Activated CD4-positive, alpha-beta memory T cell treated with anti-CD3 and anti-CD28 coated beads, Interleukin-2, amount 10 ng/mL, durations not matched to agents 7 days and 5 days (primary cell): ENCODE data around the gene BAZ2B. TPM values are rescaled to one million over a fixed set of nuclear protein-coding genes. Genes with fewer than 3 reads are reported as not detected.

ENCODE experiments used
- CTCF ChIA-PET: fragments of 350-600 bp; sonication (Branson Sonifier 250); formaldehyde crosslinking; loops from one replicate; lab custom pipeline; 2021; ENCODE audit warnings: antibody characterized with exemption, inconsistent platforms; lab: Charles Lee
- POLR2A ChIA-PET: fragments of 350-600 bp; sonication (Branson Sonifier 250); formaldehyde crosslinking; loops from one replicate; lab custom pipeline; 2021; ENCODE audit warnings: antibody characterized with exemption; lab: Charles Lee
- DNase-seq: peaks from one replicate; pipeline ENCODE4 v3.0.0-alpha.2; 2020
- H3K27ac Mint-ChIP-seq: one replicate; pipeline ENCODE4 v1.8.0; 2021; ENCODE audit warnings: mild to moderate bottlenecking, mixed read lengths
- H3K27me3 Mint-ChIP-seq: one replicate; pipeline ENCODE4 v1.8.0; 2021; ENCODE audit warnings: mixed read lengths
- H3K36me3 Mint-ChIP-seq: one replicate; pipeline ENCODE4 v1.8.0; 2021; ENCODE audit warnings: low read depth, mixed read lengths
- H3K4me1 Mint-ChIP-seq: one replicate; pipeline ENCODE4 v1.8.0; 2021; ENCODE audit warnings: mixed read lengths
- H3K4me3 Mint-ChIP-seq: one replicate; pipeline ENCODE4 v1.8.0; 2021; ENCODE audit warnings: mild to moderate bottlenecking, mixed read lengths
- H3K9me3 Mint-ChIP-seq: one replicate; pipeline ENCODE4 v1.8.0; 2021; ENCODE audit warnings: mixed read lengths
- total RNA-seq, 2 experiments: library from RNA; stranded (reverse); gene quantifications; one replicate each; pipeline ENCODE4 v1.2.3, GENCODE V29; 2021

BAZ2B gene
- total RNA-seq, 2 experiments from 2014 or later: 8.5 to 9.8 TPM

DNA sequence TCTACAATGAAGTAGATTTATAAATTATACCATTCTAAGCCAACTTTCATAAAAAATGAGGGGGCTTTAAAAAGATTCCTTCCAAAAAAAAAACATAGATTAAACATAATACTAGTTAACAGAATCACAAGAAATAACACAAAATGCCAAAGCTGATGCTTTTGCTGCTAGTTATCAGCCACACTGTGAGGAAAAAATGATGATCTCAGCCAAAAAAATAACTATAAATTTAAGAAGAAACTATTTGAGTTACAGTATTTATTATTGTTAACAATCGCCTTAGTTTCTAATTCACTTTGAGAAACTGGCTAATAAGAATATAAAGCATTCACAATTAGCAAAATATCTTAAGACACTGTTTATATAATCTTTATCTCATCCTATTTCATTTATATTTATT, 27.1 kb downstream of the BAZ2B start:
- no peaks in the 10 kb centered on the region for H3K4me1 Mint-ChIP-seq
- ChIA-PET CTCF (no interaction called here), POLR2A (no interaction called here)

DNA sequence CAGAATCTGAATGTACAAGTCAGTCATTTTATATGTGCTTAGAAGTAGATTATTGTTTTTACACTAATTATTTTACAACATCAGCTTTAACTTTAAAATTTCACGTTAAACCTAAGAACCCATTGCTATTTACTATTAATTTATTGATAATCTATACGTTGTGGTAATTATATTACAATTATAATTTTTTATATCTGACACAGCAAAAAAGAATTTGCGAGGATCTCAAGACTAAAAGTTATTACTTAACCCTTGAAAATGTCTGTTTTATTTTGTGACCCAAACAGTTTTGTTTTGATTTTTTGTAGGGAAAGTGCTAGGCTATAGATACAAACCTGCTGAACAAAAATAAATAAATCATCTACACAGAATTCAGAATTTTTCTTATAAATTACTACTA, 30.3 kb downstream of the BAZ2B start:
- H3K9me3 Mint-ChIP-seq: no peaks in the 10 kb centered on the region
- H3K27me3 Mint-ChIP-seq: no peaks in the 10 kb centered on the region
- H3K27ac Mint-ChIP-seq: no peak overlapping the region
- no peak overlapping the region for H3K4me3 Mint-ChIP-seq
- no peak for DNase-seq
- CTCF ChIA-PET: no interaction called here
- H3K4me1 Mint-ChIP-seq: no peaks in the 10 kb centered on the region
- no peaks in the 10 kb centered on the region for H3K36me3 Mint-ChIP-seq
- POLR2A ChIA-PET: no interaction called here

More for the DNA sequence above, 27.1 kb downstream of the BAZ2B start:
- Mint-ChIP-seq H3K4me3 (no peak overlapping the region), H3K9me3 (no peaks in the 10 kb centered on the region), H3K27ac (no peak overlapping the region), H3K36me3 (no peaks in the 10 kb centered on the region), H3K27me3 (no peaks in the 10 kb centered on the region)
- no peak for DNase-seq

- no peaks in the 10 kb centered on the region for H3K4me1 Mint-ChIP-seq
- DNase-seq: no peak
- CTCF ChIA-PET: no interaction called here
- no peak overlapping the region for H3K27ac Mint-ChIP-seq
- no peaks in the 10 kb centered on the region for H3K9me3 Mint-ChIP-seq
- POLR2A ChIA-PET: no interaction called here
- H3K36me3 Mint-ChIP-seq: no peaks in the 10 kb centered on the region
- no peaks in the 10 kb centered on the region for H3K27me3 Mint-ChIP-seq
- H3K4me3 Mint-ChIP-seq: no peak overlapping the region
Observed at GRCh38 chr2:159585622-159586021, 30.7 kb downstream of the BAZ2B start.

GRCh38 chr2:159584796-159585195, 31.6 kb downstream of the BAZ2B start:
- no peak overlapping the region for H3K27ac Mint-ChIP-seq
- no peaks in the 10 kb centered on the region for H3K36me3 Mint-ChIP-seq
- ChIA-PET POLR2A (no interaction called here), CTCF (no interaction called here)
- no peaks in the 10 kb centered on the region for H3K27me3 Mint-ChIP-seq
- no peaks in the 10 kb centered on the region for H3K4me1 Mint-ChIP-seq
- no peak for DNase-seq
- H3K9me3 Mint-ChIP-seq: peaks cover 3% of the 10 kb centered on the region
- no peak overlapping the region for H3K4me3 Mint-ChIP-seq

GRCh38 chr2:159573846-159574606, 42.3 kb downstream of the BAZ2B start:
- Mint-ChIP-seq H3K27me3 (no peaks in the 10 kb centered on the region), H3K27ac (no peak overlapping the region), H3K4me3 (no peak overlapping the region), H3K9me3 (peaks cover 6% of the 10 kb centered on the region), H3K4me1 (no peaks in the 10 kb centered on the region), H3K36me3 (no peaks in the 10 kb centered on the region)
- ChIA-PET POLR2A (no interaction called here), CTCF (no interaction called here)
- no peak for DNase-seq

GRCh38 chr2:159573294-159573693, 43.1 kb downstream of the BAZ2B start:
- Mint-ChIP-seq H3K9me3 (peaks cover 6% of the 10 kb centered on the region), H3K36me3 (no peaks in the 10 kb centered on the region), H3K27ac (no peak overlapping the region), H3K4me3 (no peak overlapping the region), H3K4me1 (no peaks in the 10 kb centered on the region), H3K27me3 (no peaks in the 10 kb centered on the region)
- POLR2A ChIA-PET: no interaction called here
- DNase-seq: no peak
- CTCF ChIA-PET: no interaction called here

DNA sequence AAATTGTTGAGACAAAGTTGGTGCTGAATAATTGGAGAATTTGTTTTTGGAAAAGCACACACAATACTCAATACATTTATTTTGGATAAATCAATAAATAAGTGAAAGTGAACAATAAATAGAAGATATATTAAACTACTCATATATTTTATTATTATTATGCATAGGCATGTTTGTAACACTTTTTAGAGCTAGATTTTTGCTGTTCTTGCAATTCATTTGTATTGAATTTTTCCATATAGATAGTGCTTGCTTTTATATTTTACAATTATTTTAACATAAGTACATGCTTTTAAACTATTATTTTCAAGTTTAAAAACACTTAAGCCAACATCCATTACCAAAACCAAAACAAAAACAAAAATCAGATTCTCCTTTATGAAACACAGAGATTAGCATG, 43.9 kb downstream of the BAZ2B start:
- no peaks in the 10 kb centered on the region for H3K27me3 Mint-ChIP-seq
- no peaks in the 10 kb centered on the region for H3K36me3 Mint-ChIP-seq
- ChIA-PET CTCF (no interaction called here), POLR2A (no interaction called here)
- H3K9me3 Mint-ChIP-seq: peaks cover 6% of the 10 kb centered on the region
- H3K4me1 Mint-ChIP-seq: no peaks in the 10 kb centered on the region
- DNase-seq: no peak
- no peak overlapping the region for H3K4me3 Mint-ChIP-seq
- no peak overlapping the region for H3K27ac Mint-ChIP-seq

GRCh38 chr2:159571540-159572260, 44.6 kb downstream of the BAZ2B start:
- peaks cover 6% of the 10 kb centered on the region for H3K9me3 Mint-ChIP-seq
- H3K27me3 Mint-ChIP-seq: no peaks in the 10 kb centered on the region
- DNase-seq: no peak
- H3K4me1 Mint-ChIP-seq: no peaks in the 10 kb centered on the region
- CTCF ChIA-PET: no interaction called here
- H3K36me3 Mint-ChIP-seq: no peaks in the 10 kb centered on the region
- H3K4me3 Mint-ChIP-seq: no peak overlapping the region
- POLR2A ChIA-PET: no interaction called here
- H3K27ac Mint-ChIP-seq: no peak overlapping the region

- H3K36me3 Mint-ChIP-seq: no peaks in the 10 kb centered on the region
- CTCF ChIA-PET: no interaction called here
- H3K9me3 Mint-ChIP-seq: peaks cover 4% of the 10 kb centered on the region
- no peaks in the 10 kb centered on the region for H3K27me3 Mint-ChIP-seq
- H3K4me3 Mint-ChIP-seq: no peak overlapping the region
- no peaks in the 10 kb centered on the region for H3K4me1 Mint-ChIP-seq
- POLR2A ChIA-PET: no interaction called here
- H3K27ac Mint-ChIP-seq: no peak overlapping the region
- no peak for DNase-seq
Observed at GRCh38 chr2:159564081-159564480, 52.3 kb downstream of the BAZ2B start.

DNA sequence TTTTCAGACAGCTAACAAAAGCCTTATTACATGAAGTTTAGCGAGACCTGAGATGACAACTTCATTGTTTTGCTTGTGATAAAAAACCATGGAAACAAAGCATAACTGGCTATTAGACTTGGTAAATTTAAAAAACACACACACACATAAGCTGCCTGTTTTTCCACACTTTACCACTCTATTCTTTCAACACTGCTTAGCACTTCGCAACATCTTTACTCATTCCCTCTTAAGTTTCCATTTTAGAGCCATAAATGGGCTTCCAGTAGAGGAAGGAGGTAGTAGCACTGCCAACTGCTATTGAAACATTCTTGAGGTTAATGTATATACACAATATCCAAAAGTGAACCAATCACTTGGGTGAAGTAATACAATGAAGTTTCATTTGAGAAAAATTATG, 54.1 kb downstream of the BAZ2B start:
- H3K4me3 Mint-ChIP-seq: no peak overlapping the region
- no peak overlapping the region for H3K27ac Mint-ChIP-seq
- peaks cover 4% of the 10 kb centered on the region for H3K9me3 Mint-ChIP-seq
- H3K27me3 Mint-ChIP-seq: no peaks in the 10 kb centered on the region
- ChIA-PET CTCF (no interaction called here), POLR2A (no interaction called here)
- no peak for DNase-seq
- H3K36me3 Mint-ChIP-seq: no peaks in the 10 kb centered on the region
- H3K4me1 Mint-ChIP-seq: no peaks in the 10 kb centered on the region

DNA sequence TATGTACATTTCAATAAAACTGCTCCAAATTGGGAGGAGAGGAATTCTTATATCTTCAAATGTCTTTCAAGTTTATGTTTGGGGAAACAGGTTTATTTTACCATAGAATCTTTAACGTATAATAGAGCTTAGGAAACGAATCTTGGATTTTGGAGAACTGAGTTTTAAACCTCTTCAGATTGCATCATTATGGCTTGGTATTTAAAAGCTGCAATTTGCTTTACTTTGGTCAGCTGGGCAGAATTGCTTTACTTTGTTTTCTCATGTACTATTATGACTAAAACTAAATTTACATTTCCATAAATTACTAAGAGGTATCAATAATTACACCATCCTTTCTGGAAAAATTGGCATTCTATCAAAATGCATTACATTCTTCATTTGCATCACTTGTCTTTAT, 54.6 kb downstream of the BAZ2B start:
- ChIA-PET POLR2A (no interaction called here), CTCF (no interaction called here)
- no peak overlapping the region for H3K27ac Mint-ChIP-seq
- DNase-seq: no peak
- H3K4me1 Mint-ChIP-seq: no peaks in the 10 kb centered on the region
- no peaks in the 10 kb centered on the region for H3K36me3 Mint-ChIP-seq
- no peaks in the 10 kb centered on the region for H3K27me3 Mint-ChIP-seq
- H3K9me3 Mint-ChIP-seq: peaks cover 4% of the 10 kb centered on the region
- no peak overlapping the region for H3K4me3 Mint-ChIP-seq

- ChIA-PET CTCF (no interaction called here), POLR2A (no interaction called here)
- Mint-ChIP-seq H3K4me1 (no peaks in the 10 kb centered on the region), H3K27ac (no peak overlapping the region), H3K36me3 (no peaks in the 10 kb centered on the region), H3K27me3 (no peaks in the 10 kb centered on the region), H3K4me3 (no peak overlapping the region), H3K9me3 (peaks cover 4% of the 10 kb centered on the region)
- no peak for DNase-seq
Observed at GRCh38 chr2:159561242-159561641, 55.1 kb downstream of the BAZ2B start.

DNA sequence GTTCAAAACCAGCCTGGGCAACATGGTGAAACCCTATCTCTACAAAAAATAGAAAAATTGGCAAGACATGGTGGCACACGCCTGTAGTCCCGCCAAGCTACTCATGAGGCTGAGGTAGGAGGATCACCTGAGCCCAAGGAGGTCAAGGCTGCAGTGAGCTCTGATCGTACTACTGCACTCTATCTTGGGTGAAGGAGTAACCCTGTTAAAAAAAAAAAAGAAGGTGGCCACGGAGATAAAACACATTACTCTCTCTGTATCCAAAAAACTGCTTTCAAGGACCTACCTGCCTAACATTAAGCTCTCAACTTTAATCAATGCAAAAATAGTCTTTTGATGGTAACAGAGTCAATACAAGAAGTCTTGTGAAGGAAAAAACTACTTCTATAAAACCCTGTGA, 57.3 kb downstream of the BAZ2B start:
- CTCF ChIA-PET: no interaction called here

GRCh38 chr2:159558479-159558878, 57.9 kb downstream of the BAZ2B start:
- H3K9me3 Mint-ChIP-seq: peaks cover 4% of the 10 kb centered on the region
- no peaks in the 10 kb centered on the region for H3K36me3 Mint-ChIP-seq
- no peak overlapping the region for H3K4me3 Mint-ChIP-seq
- H3K27ac Mint-ChIP-seq: no peak overlapping the region
- no peaks in the 10 kb centered on the region for H3K27me3 Mint-ChIP-seq
- no peak for DNase-seq
- CTCF ChIA-PET: no interaction called here
- no peaks in the 10 kb centered on the region for H3K4me1 Mint-ChIP-seq
- POLR2A ChIA-PET: no interaction called here

More for the DNA sequence above, 57.3 kb downstream of the BAZ2B start:
- Mint-ChIP-seq H3K27ac (no peak overlapping the region), H3K9me3 (peaks cover 4% of the 10 kb centered on the region), H3K36me3 (no peaks in the 10 kb centered on the region), H3K27me3 (no peaks in the 10 kb centered on the region), H3K4me1 (no peaks in the 10 kb centered on the region), H3K4me3 (no peak overlapping the region)
- POLR2A ChIA-PET: no interaction called here
- no peak for DNase-seq
